Esophagus squamous epithelium (tissue), 5 donors: ENCODE measurements around the gene WWOX. TPM values are rescaled to one million over a fixed set of nuclear protein-coding genes. Genes with fewer than 3 reads are reported as not detected.
A peak's percentile ranks its signal among the peaks of the same experiment; 100 is the strongest.

Experiments
- DNase-seq: peaks from one replicate; lab custom pipeline; 2025; lab: John Stamatoyannopoulos, UW
- H3K27ac ChIP-seq, 4 donors: fragments of 200-600 bp; sonication (generic); one replicate each; pipeline ENCODE4 v1.5.1; 2016 to 2019; ENCODE audit warnings: mild to moderate bottlenecking in 1 of 4
- H3K27me3 ChIP-seq, 4 donors: fragments of 200-600 bp; sonication (generic); 1 replicate in 3 of 4; 2 replicates in 1 of 4; pipeline versions ENCODE4 v1.5.1 to v1.6.0; 2017 to 2021; ENCODE audit warnings: antibody characterized with exemption in 1 of 4
- H3K36me3 ChIP-seq, 3 donors: fragments of 200-600 bp; sonication (generic); one replicate each; pipeline ENCODE4 v1.5.1; 2016 to 2019
- H3K4me1 ChIP-seq, 3 donors: fragments of 200-600 bp; sonication (generic); one replicate each; pipeline ENCODE4 v1.5.1; 2017 to 2019
- H3K4me3 ChIP-seq, 4 donors: fragments of 200-600 bp; sonication (generic); 1 replicate in 3 of 4; 2 replicates in 1 of 4; pipeline ENCODE4 v1.5.1; 2016 to 2019; ENCODE audit warnings: mild to moderate bottlenecking in 2 of 4, moderate library complexity in 1 of 4
- H3K9me3 ChIP-seq, 3 donors: fragments of 200-600 bp; sonication (generic); one replicate each; pipeline ENCODE4 v1.5.1; 2016 to 2019
- POLR2A ChIP-seq, 4 donors: fragments of 450-650 bp; IDR thresholded peaks; one replicate each; pipeline ENCODE4 v1.6.1; 2017; ENCODE audit warnings: antibody characterized with exemption in 4 of 4, mild to moderate bottlenecking in 4 of 4, moderate library complexity in 3 of 4
- WGBS, 2 donors: methylation state at CpG; one replicate each; pipeline ENCODE4 v1.1.5; 2018; 5-methylcytosine and 5-hydroxymethylcytosine counted together
- intact Hi-C: fragments of 100-400 bp; cut with DNase I; formaldehyde crosslinking; loops from one replicate; pipeline ENCODE4 v1.15.0; 2022
- total RNA-seq, 4 donors: library from RNA; depleted of rRNA; stranded (reverse); fragments of >200 nt; gene quantifications; one replicate each; pipeline ENCODE4 v1.1.0, GENCODE V29; 2016
- TF ChIP-seq, protein P1 (sequence below), 6 experiments: fragments of 450-650 bp in 4 of 6; fragments of 200-600 bp in 2 of 6; sonication (generic) in 2 of 6; IDR thresholded peaks; one replicate each; pipeline ENCODE4 v1.5.1; 2016 to 2019; ENCODE audit warnings: antibody characterized with exemption in 6 of 6, mild to moderate bottlenecking in 4 of 6, moderate library complexity in 4 of 6
- donor health status: DM: yes; HTN: yes; CAD: no.

The WWOX gene
- total RNA-seq, 4 donors from 2014 or later: 20.9 to 31.1 (median 27.5) TPM

DNA sequence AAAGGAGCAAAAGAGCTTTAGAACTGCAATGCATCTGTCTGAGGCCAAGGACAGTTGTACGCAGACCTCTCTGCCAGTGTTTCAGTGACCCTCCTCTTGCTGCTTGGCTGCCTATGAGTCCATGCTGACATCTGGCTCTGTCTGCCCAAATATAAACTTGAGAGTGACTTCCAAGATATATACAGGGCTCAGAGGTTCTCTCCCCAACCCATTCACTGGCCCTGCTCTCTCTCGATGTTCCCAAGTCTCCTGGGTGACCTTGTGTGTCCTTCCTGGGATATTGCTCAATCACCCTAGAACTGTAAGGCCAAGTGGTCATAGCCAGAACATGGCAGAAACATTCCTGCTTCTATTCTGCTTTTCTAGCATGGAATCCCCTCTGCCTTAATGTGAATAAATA lies 716.3 kb downstream of the WWOX start:
- Histone ChIP-seq H3K9me3 (no peaks in the 10 kb centered on the region), H3K4me1 (peaks cover 3 to 44% (median 14%) of the 10 kb centered on the region in 3 donors), H3K36me3 (no peaks in the 10 kb centered on the region), H3K4me3 (no peak overlapping the region), H3K27ac (peak overlapping the region in 3 of 4 donors; percentile 37 to 73 (median 67)), H3K27me3 (no peaks in the 10 kb centered on the region)
- intact Hi-C loops: no loop called here
- TF ChIP-seq POLR2A (IDR thresholded peaks at IDR 0.05): no peak
- TF ChIP-seq, protein P1, sequence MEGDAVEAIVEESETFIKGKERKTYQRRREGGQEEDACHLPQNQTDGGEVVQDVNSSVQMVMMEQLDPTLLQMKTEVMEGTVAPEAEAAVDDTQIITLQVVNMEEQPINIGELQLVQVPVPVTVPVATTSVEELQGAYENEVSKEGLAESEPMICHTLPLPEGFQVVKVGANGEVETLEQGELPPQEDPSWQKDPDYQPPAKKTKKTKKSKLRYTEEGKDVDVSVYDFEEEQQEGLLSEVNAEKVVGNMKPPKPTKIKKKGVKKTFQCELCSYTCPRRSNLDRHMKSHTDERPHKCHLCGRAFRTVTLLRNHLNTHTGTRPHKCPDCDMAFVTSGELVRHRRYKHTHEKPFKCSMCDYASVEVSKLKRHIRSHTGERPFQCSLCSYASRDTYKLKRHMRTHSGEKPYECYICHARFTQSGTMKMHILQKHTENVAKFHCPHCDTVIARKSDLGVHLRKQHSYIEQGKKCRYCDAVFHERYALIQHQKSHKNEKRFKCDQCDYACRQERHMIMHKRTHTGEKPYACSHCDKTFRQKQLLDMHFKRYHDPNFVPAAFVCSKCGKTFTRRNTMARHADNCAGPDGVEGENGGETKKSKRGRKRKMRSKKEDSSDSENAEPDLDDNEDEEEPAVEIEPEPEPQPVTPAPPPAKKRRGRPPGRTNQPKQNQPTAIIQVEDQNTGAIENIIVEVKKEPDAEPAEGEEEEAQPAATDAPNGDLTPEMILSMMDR (IDR thresholded peaks at IDR 0.05): no peak
- 64 to 72% methylated on average over 2 of the region's 2 CpGs for WGBS, 2 donors
- DNase-seq: no peak

DNA sequence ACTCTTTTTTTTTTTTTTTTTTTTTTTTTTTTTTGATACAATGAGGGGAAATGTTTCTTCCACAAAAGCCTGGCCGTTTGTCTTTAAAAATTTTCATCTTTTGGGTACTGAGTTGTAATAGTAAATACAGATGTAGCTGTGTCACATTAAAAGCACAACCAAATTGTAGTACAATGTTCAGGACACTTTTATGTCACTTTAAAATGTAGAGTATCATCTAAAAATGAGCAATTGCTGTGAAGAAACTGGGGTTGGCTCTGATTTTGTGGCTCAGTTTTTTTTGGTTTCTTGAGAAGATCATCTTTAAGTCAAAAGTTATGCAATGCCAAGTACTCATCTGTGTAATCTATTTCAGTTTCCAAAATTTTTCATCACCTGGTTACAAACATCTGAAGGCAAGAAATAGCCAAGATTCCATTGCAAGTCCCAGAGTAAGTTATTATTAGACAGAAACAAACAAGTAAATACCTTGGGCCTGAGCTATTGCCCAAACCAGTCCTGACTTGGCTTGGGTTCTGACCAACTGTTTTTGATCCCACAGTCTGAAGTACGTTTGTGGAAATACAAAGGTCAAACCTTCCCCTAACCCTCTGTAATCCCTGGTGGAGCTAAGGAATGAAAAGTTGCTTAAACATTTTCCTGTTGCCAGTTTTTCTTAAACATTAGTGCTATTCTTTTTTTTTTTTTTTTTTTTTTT lies 717.2 kb downstream of the WWOX start:
- H3K27me3 ChIP-seq: no peaks in the 10 kb centered on the region
- H3K4me1 ChIP-seq: peaks cover 3 to 44% (median 14%) of the 10 kb centered on the region in 3 donors
- intact Hi-C loops: no loop called here
- no peak for DNase-seq
- H3K9me3 ChIP-seq: no peaks in the 10 kb centered on the region
- WGBS, 2 donors: 11 to 20% methylated on average over 2 of the region's 2 CpGs
- TF ChIP-seq, protein P1 (IDR thresholded peaks at IDR 0.05): no peak
- no peak for TF ChIP-seq POLR2A (IDR thresholded peaks at IDR 0.05)
- H3K36me3 ChIP-seq: no peaks in the 10 kb centered on the region
- H3K27ac ChIP-seq: peak overlapping the region in 2 of 4 donors; percentile 37 to 67
- H3K4me3 ChIP-seq: no peak overlapping the region

DNA sequence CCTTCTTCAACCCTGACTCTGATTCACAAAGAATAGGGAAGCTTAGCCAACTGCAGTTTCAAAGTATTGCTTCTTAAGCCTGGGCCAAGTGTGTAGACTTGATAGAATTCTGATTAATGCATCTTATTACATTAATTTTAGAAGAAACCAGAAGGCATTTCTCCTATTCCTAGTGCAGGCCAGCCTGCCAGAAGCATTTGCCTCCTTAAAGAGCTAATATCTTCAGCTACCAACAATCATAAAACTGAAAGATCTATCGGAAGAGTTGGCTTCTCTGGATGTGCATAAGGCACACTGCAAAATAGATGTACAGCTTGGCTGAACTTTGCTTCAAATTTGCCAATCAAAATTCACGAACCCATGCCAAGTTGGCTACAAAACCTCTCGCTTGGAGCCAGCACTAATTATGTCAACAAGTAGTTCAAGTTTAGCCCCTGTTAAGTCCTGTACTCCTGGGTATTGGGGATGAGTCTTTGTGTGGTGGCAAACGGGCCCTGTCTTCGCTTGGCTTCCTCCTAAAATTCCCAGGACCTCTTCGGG lies 717.8 kb downstream of the WWOX start:
- Histone ChIP-seq H3K27me3 (no peaks in the 10 kb centered on the region), H3K27ac (peak overlapping the region in 2 of 4 donors; percentile 67 to 80), H3K9me3 (no peaks in the 10 kb centered on the region), H3K36me3 (no peaks in the 10 kb centered on the region), H3K4me1 (peaks cover 3 to 44% (median 14%) of the 10 kb centered on the region in 3 donors), H3K4me3 (no peak overlapping the region)
- 27 to 29% methylated on average over 6 of the region's 6 CpGs for WGBS, 2 donors
- TF ChIP-seq, protein P1 (IDR thresholded peaks at IDR 0.05): no peak
- no peak for TF ChIP-seq POLR2A (IDR thresholded peaks at IDR 0.05)
- intact Hi-C loops: no loop called here
- no peak for DNase-seq

DNA sequence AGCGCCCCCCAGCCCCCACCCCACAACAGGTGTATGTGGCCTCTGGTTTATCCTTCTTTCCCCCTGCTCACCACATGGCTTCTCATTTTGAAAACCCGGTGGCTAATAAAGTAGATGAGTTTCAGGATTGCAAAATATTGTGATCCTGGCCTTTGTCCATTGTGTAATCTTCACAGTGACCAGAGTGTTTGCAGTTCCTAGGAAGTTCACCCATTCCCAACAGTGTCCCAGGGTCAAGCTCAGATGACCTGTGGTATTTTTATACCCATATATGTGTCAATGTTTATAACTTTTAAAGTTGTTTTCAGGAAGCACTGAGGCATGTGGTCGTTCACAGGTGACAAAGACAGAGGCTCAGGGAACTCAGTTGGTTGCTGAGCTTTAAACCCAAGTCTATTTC lies 721.9 kb downstream of the WWOX start:
- DNase-seq: no peak
- no peaks in the 10 kb centered on the region for H3K9me3 ChIP-seq
- TF ChIP-seq, protein P1 (IDR thresholded peaks at IDR 0.05): no peak
- H3K27ac ChIP-seq: no peak overlapping the region
- 72 to 79% methylated on average over 2 to 3 of the region's 3 CpGs for WGBS, 2 donors
- H3K4me3 ChIP-seq: no peak overlapping the region
- H3K36me3 ChIP-seq: no peaks in the 10 kb centered on the region
- no peaks in the 10 kb centered on the region for H3K27me3 ChIP-seq
- intact Hi-C loops: no loop called here
- peaks cover 3 to 22% (median 10%) of the 10 kb centered on the region in 3 donors for H3K4me1 ChIP-seq

DNA sequence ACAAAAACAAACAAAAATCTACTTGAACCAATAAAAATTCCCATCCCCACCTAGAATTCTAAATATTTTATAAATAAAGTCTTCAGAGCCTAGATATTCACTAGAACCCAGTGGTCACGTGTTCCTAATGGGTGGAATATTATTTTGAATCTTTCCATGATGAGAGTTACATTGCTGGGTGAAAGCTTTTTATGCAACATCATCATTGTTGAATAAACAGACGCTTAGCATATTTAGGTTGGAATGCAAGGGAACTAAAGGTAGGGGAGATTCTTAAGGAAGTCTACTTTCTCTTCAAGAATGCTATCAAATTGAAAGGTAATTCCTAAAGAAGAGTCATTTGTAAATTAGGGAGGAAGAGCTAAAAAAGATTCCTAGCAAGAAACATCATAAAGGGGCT lies 723.1 kb downstream of the WWOX start:
- Histone ChIP-seq H3K36me3 (no peaks in the 10 kb centered on the region), H3K4me3 (no peak overlapping the region), H3K4me1 (peaks cover 0 to 11% (median 8%) of the 10 kb centered on the region in 3 donors), H3K27me3 (no peaks in the 10 kb centered on the region), H3K27ac (no peak overlapping the region), H3K9me3 (no peaks in the 10 kb centered on the region)
- WGBS, 2 donors: 83 to 94% methylated on average over 2 of the region's 2 CpGs
- TF ChIP-seq, protein P1 (IDR thresholded peaks at IDR 0.05): no peak
- no peak for TF ChIP-seq POLR2A (IDR thresholded peaks at IDR 0.05)
- intact Hi-C loops: no loop called here
- no peak for DNase-seq
